ENCODE data around the gene KCNE4.

DNA sequence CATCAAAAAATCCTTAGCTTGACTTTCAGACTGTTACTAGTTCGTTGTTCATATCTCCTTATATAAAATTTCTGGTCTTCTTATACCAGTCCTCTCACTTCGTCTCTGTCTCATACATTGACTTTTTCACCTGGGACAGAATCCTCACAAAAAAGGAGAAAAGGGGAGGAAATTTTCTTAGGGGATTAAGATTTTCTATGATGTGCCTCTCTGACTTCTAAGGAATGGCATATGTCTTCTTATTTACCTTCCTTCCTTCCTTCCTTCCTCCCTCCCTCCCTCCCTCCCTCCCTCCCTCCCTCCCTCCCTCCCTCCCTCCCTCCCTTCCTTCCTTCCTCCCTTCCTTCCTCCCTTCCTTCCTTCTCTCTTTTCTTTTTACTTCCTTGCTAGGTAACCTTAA is 27.9 kb downstream of the KCNE4 start:
- TF ChIP-seq CTCF (IDR thresholded peaks at IDR 0.05; ENCODE audit: low read depth, low read length) (no peak), POLR2A (IDR thresholded peaks at IDR 0.05; ENCODE audit: extremely low read depth, insufficient read length) (no peak), MYC (IDR thresholded peaks at IDR 0.05; ENCODE audit: low read depth, low read length) (no peak)
- TF ChIP-seq, protein P1, sequence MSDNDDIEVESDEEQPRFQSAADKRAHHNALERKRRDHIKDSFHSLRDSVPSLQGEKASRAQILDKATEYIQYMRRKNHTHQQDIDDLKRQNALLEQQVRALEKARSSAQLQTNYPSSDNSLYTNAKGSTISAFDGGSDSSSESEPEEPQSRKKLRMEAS (IDR thresholded peaks at IDR 0.05; ENCODE audit: low read depth, low read length) = no peak

Measured in NB4 (cell line).